Subcutaneous adipose tissue (tissue), 4 donors: Measurements from ENCODE around the gene FBXL15. TPM values are rescaled to one million over a fixed set of nuclear protein-coding genes. Genes with fewer than 3 reads are reported as not detected.

Experiments
- total RNA-seq, 4 donors: library from RNA; depleted of rRNA; stranded (reverse); fragments of >200 nt; gene quantifications; one replicate each; pipeline ENCODE4 v1.1.0, GENCODE V29; 2016
- TF ChIP-seq, protein P1 (sequence below): fragments of 450-650 bp; IDR thresholded peaks from one replicate; pipeline ENCODE4 v1.5.1; 2016; ENCODE audit warnings: low read depth, mild to moderate bottlenecking, control low read depth, antibody characterized with exemption, moderate library complexity

The FBXL15 gene
- 10 to 100 TPM in 3 of 4 donors, 1 to 10 TPM in 1; 8.0 to 31.3 (median 15.5) TPM for total RNA-seq

- TF ChIP-seq, protein P1, sequence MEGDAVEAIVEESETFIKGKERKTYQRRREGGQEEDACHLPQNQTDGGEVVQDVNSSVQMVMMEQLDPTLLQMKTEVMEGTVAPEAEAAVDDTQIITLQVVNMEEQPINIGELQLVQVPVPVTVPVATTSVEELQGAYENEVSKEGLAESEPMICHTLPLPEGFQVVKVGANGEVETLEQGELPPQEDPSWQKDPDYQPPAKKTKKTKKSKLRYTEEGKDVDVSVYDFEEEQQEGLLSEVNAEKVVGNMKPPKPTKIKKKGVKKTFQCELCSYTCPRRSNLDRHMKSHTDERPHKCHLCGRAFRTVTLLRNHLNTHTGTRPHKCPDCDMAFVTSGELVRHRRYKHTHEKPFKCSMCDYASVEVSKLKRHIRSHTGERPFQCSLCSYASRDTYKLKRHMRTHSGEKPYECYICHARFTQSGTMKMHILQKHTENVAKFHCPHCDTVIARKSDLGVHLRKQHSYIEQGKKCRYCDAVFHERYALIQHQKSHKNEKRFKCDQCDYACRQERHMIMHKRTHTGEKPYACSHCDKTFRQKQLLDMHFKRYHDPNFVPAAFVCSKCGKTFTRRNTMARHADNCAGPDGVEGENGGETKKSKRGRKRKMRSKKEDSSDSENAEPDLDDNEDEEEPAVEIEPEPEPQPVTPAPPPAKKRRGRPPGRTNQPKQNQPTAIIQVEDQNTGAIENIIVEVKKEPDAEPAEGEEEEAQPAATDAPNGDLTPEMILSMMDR, result no peak
Observed at GRCh38 chr10:102420714-102421506, at the start of gene FBXL15. FBXL15 (plus strand) TSS chr10:102420836; CDS start chr10:102421130, 294 bp downstream.

- TF ChIP-seq, protein P1, result no peak
Observed at GRCh38 chr10:102371295-102371694, 49.3 kb upstream of the FBXL15 start.

DNA sequence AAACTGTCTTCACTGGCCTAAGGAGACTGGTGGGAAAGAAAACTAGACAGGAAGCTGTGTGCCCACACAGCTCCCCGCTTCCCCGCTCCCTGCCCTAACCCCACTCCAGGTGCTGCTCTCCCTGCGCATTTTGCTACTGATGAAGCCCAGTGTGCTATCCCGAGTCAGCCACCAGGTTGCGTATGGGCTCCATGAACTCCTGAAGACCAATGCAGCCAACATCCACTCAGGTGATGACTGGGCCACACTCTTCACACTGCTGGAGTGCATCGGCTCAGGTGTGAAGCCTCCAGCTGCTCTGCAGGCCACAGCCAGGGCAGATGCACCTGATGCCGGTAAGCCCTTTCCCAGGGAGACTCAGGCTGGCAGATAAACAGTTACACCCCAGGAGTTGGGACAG, 45.4 kb upstream of the FBXL15 start:
- TF ChIP-seq, protein P1, result no peak

- TF ChIP-seq, protein P1, result no peak
Observed at GRCh38 chr10:102375867-102376266, 44.8 kb upstream of the FBXL15 start.

- TF ChIP-seq, protein P1, result no peak
Observed at GRCh38 chr10:102376901-102377300, 43.7 kb upstream of the FBXL15 start.

GRCh38 chr10:102379383-102379782, 41.3 kb upstream of the FBXL15 start:
- TF ChIP-seq, protein P1, result no peak

DNA sequence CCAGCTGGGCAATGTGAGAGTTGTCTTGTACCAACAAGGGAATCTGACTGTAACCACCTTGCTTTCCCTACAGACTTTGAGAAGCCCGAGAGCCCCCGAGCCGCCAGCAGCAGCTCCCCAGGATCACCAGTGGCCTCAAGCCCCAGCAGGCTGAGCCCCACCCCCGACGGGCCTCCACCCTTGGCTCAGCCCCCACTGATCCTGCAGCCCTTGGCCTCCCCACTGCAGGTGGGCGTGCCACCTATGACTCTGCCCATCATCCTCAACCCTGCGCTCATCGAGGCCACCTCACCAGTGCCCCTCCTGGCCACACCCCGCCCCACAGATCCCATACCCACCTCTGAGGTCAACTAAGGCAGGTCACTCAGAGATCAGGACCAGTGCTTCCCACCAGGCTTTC, 38.7 kb upstream of the FBXL15 start:
- TF ChIP-seq, protein P1, result no peak
